ENCODE data around the gene TDRD1.
A peak's percentile ranks its signal among the peaks of the same experiment; 100 is the strongest.

Gene TDRD1

GRCh38 chr10:114234132-114234531, 55.0 kb downstream of the TDRD1 start:
- H3K4me3 ChIP-seq (ENCODE audit: low read depth, low read length): no peak overlapping the region

GRCh38 chr10:114239117-114239993, 60.2 kb downstream of the TDRD1 start, which contains the start of gene VWA2:
Gene VWA2, plus strand, starts transcription at chr10:114239254. Its CDS starts 9,460 bp downstream, at chr10:114248714.
- H3K4me3 ChIP-seq (ENCODE audit: low read depth, low read length): peak within 1 kb of the TSS; percentile 42

GRCh38 chr10:114239994-114240345, 60.8 kb downstream of the TDRD1 start:
- H3K4me3 ChIP-seq (ENCODE audit: low read depth, low read length): peak overlapping the region; percentile 42

- H3K4me3 ChIP-seq (ENCODE audit: low read depth, low read length): no peak overlapping the region
Observed at GRCh38 chr10:114242235-114242634, 63.1 kb downstream of the TDRD1 start.

- no peak overlapping the region for H3K4me3 ChIP-seq (ENCODE audit: low read depth, low read length)
Observed at GRCh38 chr10:114243661-114244060, 64.5 kb downstream of the TDRD1 start.

GRCh38 chr10:114244126-114244525, 65.0 kb downstream of the TDRD1 start:
- no peak overlapping the region for H3K4me3 ChIP-seq (ENCODE audit: low read depth, low read length)

GRCh38 chr10:114245121-114245791, 66.1 kb downstream of the TDRD1 start:
- no peak overlapping the region for H3K4me3 ChIP-seq (ENCODE audit: low read depth, low read length)

GRCh38 chr10:114246679-114247305, 67.6 kb downstream of the TDRD1 start:
- H3K4me3 ChIP-seq (ENCODE audit: low read depth, low read length): no peak overlapping the region

- H3K4me3 ChIP-seq (ENCODE audit: low read depth, low read length): no peak overlapping the region
Observed at GRCh38 chr10:114250236-114250635, 71.1 kb downstream of the TDRD1 start.

GRCh38 chr10:114250716-114251115, 71.6 kb downstream of the TDRD1 start:
- no peak overlapping the region for H3K4me3 ChIP-seq (ENCODE audit: low read depth, low read length)

- no peak overlapping the region for H3K4me3 ChIP-seq (ENCODE audit: low read depth, low read length)
Observed at GRCh38 chr10:114252092-114252491, 72.9 kb downstream of the TDRD1 start.

GRCh38 chr10:114252883-114253282, 73.7 kb downstream of the TDRD1 start:
- H3K4me3 ChIP-seq (ENCODE audit: low read depth, low read length): no peak overlapping the region

- no peak overlapping the region for H3K4me3 ChIP-seq (ENCODE audit: low read depth, low read length)
Observed at GRCh38 chr10:114255227-114255626, 76.1 kb downstream of the TDRD1 start.

GRCh38 chr10:114256008-114256765, 77.0 kb downstream of the TDRD1 start:
- no peak overlapping the region for H3K4me3 ChIP-seq (ENCODE audit: low read depth, low read length)

GRCh38 chr10:114256822-114257221, 77.7 kb downstream of the TDRD1 start:
- no peak overlapping the region for H3K4me3 ChIP-seq (ENCODE audit: low read depth, low read length)

- H3K4me3 ChIP-seq (ENCODE audit: low read depth, low read length): no peak overlapping the region
Observed at GRCh38 chr10:114257498-114257897, 78.3 kb downstream of the TDRD1 start.

GRCh38 chr10:114258274-114258840, 79.2 kb downstream of the TDRD1 start:
- no peak overlapping the region for H3K4me3 ChIP-seq (ENCODE audit: low read depth, low read length)

- no peak overlapping the region for H3K4me3 ChIP-seq (ENCODE audit: low read depth, low read length)
Observed at GRCh38 chr10:114259824-114260223, 80.7 kb downstream of the TDRD1 start.

- no peak overlapping the region for H3K4me3 ChIP-seq (ENCODE audit: low read depth, low read length)
Observed at GRCh38 chr10:114260366-114260765, 81.2 kb downstream of the TDRD1 start.

- H3K4me3 ChIP-seq (ENCODE audit: low read depth, low read length): no peak overlapping the region
Observed at GRCh38 chr10:114261076-114261475, 81.9 kb downstream of the TDRD1 start.

GRCh38 chr10:114262496-114262895, 83.3 kb downstream of the TDRD1 start:
- H3K4me3 ChIP-seq (ENCODE audit: low read depth, low read length): no peak overlapping the region

Measured in iPS-11a (cell line).